ENCODE data around the gene SPATA19. TPM values are rescaled to one million over a fixed set of nuclear protein-coding genes. Genes with fewer than 3 reads are reported as not detected.

SPATA19 gene
- total RNA-seq, 1 donor from 2014 or later: not detected

DNA sequence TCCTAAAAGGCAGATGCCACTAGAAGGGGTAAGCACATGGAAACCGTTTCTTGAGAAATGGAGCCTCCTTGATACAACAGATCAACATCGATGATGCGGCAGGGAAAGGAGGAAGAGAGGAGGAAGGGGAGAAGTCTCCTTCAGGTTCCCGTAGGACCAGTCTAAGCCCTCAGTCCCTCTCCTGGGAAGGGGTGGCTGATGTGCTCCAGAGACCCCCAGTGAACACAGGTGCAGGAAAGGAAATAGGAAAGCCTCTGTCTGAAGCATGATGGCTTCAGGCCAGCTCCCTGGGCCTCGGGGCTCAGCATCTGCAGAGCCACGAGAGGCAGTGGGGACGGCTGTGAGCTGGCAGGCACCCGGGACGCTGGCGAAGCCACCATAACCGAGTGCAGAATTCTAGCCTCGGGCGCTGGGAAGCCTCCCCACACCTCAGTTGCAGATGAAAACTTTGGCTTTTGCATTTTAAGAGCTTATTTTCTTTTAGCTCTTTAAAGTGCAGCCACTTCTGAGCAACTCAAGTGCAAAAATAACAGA, 1.8 kb downstream of the SPATA19 start:
- Histone ChIP-seq H3K27me3 (ENCODE audit: low read depth) (peaks cover 21% of the 10 kb centered on the region), H3K9me3 (replicated peaks) (peaks cover 13% of the 10 kb centered on the region), H3K4me3 (no peak overlapping the region), H3K27ac (replicated peaks) (no peak overlapping the region), H3K4me1 (no peaks in the 10 kb centered on the region), H3K36me3 (no peaks in the 10 kb centered on the region)
- intact Hi-C loops (cut with micrococcal nuclease): no loop called here
- TF ChIP-seq, protein P1, sequence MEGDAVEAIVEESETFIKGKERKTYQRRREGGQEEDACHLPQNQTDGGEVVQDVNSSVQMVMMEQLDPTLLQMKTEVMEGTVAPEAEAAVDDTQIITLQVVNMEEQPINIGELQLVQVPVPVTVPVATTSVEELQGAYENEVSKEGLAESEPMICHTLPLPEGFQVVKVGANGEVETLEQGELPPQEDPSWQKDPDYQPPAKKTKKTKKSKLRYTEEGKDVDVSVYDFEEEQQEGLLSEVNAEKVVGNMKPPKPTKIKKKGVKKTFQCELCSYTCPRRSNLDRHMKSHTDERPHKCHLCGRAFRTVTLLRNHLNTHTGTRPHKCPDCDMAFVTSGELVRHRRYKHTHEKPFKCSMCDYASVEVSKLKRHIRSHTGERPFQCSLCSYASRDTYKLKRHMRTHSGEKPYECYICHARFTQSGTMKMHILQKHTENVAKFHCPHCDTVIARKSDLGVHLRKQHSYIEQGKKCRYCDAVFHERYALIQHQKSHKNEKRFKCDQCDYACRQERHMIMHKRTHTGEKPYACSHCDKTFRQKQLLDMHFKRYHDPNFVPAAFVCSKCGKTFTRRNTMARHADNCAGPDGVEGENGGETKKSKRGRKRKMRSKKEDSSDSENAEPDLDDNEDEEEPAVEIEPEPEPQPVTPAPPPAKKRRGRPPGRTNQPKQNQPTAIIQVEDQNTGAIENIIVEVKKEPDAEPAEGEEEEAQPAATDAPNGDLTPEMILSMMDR (IDR thresholded peaks at IDR 0.05; ENCODE audit: borderline replicate concordance): no peak
- no peak for DNase-seq

DNA sequence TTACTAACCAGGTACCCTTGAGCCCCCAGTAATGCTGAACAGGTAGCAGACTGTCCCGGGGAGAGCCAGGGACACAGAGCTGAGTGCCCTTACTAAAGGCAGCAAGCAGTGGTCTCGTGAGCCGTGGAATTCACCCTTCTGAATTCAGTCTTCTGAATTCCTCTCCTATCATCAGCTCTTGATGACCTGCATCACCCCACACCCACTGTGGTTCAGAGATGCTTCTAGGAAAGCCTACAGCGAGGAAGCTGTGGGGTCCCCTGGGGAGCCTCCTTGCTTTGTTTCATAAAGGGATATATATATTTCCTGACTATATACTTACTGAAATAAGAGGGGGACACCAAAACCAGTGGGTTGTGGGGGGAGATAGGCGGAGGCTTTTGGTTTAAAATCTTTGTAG, 2.6 kb downstream of the SPATA19 start:
- intact Hi-C loops (cut with micrococcal nuclease): no loop called here
- no peaks in the 10 kb centered on the region for H3K36me3 ChIP-seq
- no peak overlapping the region for H3K27ac ChIP-seq (replicated peaks)
- TF ChIP-seq, protein P1 (IDR thresholded peaks at IDR 0.05; ENCODE audit: borderline replicate concordance): no peak
- no peak for DNase-seq
- no peak overlapping the region for H3K4me3 ChIP-seq
- H3K4me1 ChIP-seq: no peaks in the 10 kb centered on the region
- H3K27me3 ChIP-seq (ENCODE audit: low read depth): peaks cover 26% of the 10 kb centered on the region
- H3K9me3 ChIP-seq (replicated peaks): peaks cover 11% of the 10 kb centered on the region

DNA sequence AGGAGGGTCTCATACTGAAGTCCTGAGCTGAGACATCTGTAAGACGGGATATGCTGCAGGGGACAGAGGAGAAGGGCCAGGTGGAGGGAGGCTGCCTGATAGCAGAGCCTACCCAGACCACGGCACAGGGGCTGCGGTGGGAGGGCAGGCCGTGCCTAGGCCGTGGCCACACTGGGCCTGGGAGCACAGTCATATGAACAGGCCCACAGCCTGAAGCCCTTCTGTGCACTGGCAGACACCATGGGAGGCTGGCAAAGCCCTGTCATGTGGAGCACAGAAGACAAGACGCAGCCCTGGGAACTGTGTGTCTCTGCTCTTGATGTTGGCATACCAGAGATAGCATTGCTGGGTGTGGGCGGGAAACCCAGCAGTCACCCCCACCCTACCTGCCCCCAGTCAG, 3.3 kb downstream of the SPATA19 start:
- intact Hi-C loops (cut with micrococcal nuclease): no loop called here

DNA sequence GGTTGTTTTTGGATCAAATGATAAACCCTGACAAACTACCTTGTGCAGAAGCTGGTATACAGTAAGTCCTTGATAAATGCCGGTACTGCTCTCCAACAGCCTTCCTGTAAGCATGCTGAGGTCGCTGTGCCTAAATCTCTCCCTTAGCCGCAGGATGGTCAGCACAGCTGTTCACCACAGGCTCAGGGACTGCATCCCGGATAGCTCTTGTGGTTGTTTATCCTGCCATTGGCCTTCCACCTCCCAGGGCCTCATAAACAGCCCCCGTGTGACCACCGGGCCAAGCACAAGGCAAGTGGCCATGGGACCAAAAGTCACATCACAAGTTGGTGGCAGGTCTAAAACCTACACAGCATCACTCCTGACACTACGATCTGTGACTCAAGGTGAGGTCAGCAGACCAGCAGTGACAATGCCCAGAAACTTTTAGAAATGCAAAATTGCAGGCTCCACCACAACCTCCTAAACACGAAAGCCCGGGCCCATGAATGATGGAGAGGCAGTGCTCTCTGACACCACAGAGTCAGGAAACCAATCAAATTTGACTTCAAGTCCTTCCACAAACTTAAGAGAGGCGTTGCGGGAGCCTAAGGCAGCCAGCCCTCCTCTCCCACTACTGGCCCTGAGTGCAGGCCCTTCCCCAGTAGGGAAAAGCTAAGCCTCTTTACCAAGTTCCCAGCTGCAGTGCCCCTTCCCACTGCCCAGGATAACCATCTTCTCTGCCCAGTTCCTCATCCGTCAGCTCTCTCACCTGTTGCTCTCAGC, 3.9 kb downstream of the SPATA19 start:
- Histone ChIP-seq H3K4me1 (no peaks in the 10 kb centered on the region), H3K9me3 (replicated peaks) (peaks cover 8% of the 10 kb centered on the region), H3K36me3 (no peaks in the 10 kb centered on the region), H3K27me3 (ENCODE audit: low read depth) (peaks cover 37% of the 10 kb centered on the region), H3K27ac (replicated peaks) (no peak overlapping the region), H3K4me3 (no peak overlapping the region)
- TF ChIP-seq, protein P1 (IDR thresholded peaks at IDR 0.05; ENCODE audit: borderline replicate concordance): no peak
- intact Hi-C loops (cut with micrococcal nuclease): no loop called here
- DNase-seq: no peak

More for the DNA sequence above, 3.3 kb downstream of the SPATA19 start:
- Histone ChIP-seq H3K36me3 (no peaks in the 10 kb centered on the region), H3K9me3 (replicated peaks) (peaks cover 8% of the 10 kb centered on the region), H3K4me1 (no peaks in the 10 kb centered on the region), H3K27me3 (ENCODE audit: low read depth) (peaks cover 31% of the 10 kb centered on the region), H3K4me3 (no peak overlapping the region), H3K27ac (replicated peaks) (no peak overlapping the region)
- no peak for DNase-seq
- TF ChIP-seq, protein P1 (IDR thresholded peaks at IDR 0.05; ENCODE audit: borderline replicate concordance): no peak

DNA sequence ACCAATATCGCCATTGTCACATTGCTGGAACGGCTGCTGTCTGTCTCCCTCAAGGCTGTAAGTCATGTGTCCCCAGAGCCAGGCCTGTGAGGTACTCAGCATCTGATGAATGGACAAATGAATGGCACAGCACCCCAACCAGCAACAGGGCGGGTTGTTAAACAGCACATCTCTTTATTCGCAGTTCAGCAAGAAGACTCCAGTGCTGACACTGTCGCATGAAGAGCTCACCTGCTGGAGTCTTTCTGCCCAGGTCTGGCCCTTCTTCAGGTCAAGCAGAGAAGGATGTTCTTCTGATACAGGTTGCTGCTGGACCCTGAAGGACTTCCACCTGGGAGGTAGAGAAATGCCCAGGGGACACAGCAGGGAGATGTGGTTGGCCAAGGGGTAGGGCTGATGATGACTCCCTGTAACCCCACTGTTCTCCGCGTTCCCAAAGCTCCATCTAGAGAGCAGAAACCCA, 4.8 kb downstream of the SPATA19 start:
- no peak overlapping the region for H3K27ac ChIP-seq (replicated peaks)
- no peak for DNase-seq
- H3K9me3 ChIP-seq (replicated peaks): peaks cover 8% of the 10 kb centered on the region
- intact Hi-C loops (cut with micrococcal nuclease): no loop called here
- H3K4me1 ChIP-seq: no peaks in the 10 kb centered on the region
- no peak overlapping the region for H3K4me3 ChIP-seq
- TF ChIP-seq, protein P1 (IDR thresholded peaks at IDR 0.05; ENCODE audit: borderline replicate concordance): no peak
- H3K27me3 ChIP-seq (ENCODE audit: low read depth): peaks cover 40% of the 10 kb centered on the region
- no peaks in the 10 kb centered on the region for H3K36me3 ChIP-seq

Measured in left ventricle myocardium inferior (tissue), 1 donor.